ENCODE measurements around the gene CIDEA.

DNA sequence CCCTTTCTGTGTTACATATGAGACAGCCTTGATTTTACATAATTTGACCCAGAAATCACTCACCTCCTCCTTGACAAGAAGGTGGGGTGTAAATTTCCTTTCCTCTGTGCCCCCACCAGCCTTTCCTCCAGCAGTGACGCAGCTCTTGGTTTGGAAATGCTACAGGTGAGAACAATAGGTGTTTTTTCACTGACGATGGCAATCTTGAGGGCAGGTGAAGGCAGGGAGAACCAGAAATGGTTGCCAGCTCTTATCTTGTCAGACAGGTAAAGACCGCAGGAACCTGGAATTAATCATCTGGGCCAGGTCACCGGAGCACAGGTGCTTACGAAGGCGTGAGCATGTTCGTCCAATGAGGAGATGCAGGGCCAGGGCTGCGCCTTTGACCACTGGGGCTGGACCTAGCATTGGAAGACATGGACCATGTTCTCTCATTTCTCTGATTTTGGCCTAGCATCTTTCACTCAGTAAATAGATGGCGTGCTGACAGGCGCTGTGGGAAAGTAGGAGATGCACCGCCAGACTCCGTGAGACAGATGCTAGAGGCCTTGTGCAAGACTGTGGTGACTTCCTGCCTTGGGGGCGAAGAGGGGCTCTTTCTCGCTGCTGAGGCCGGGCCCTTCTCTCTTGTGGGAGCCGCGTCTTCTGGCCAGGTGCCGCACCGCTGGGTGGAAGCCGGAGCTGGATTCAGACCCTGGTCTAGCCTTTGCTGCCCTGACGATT, 4.0 kb downstream of the CIDEA start:
- TF ChIP-seq, protein P1, sequence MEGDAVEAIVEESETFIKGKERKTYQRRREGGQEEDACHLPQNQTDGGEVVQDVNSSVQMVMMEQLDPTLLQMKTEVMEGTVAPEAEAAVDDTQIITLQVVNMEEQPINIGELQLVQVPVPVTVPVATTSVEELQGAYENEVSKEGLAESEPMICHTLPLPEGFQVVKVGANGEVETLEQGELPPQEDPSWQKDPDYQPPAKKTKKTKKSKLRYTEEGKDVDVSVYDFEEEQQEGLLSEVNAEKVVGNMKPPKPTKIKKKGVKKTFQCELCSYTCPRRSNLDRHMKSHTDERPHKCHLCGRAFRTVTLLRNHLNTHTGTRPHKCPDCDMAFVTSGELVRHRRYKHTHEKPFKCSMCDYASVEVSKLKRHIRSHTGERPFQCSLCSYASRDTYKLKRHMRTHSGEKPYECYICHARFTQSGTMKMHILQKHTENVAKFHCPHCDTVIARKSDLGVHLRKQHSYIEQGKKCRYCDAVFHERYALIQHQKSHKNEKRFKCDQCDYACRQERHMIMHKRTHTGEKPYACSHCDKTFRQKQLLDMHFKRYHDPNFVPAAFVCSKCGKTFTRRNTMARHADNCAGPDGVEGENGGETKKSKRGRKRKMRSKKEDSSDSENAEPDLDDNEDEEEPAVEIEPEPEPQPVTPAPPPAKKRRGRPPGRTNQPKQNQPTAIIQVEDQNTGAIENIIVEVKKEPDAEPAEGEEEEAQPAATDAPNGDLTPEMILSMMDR (IDR thresholded peaks at IDR 0.05): no peak
- TF ChIP-seq POLR2A (IDR thresholded peaks at IDR 0.05): no peak

All from lower leg skin (tissue), 3 donors.